Endothelial cell of umbilical vein (primary cell): ENCODE results near the gene CERS3. TPM values are rescaled to one million over a fixed set of nuclear protein-coding genes. Genes with fewer than 3 reads are reported as not detected.

ENCODE experiments used
- BruUV-seq: library from RNA; stranded (reverse); fragments of 400-500 nt; replicated peaks from 2 replicates; lab custom pipeline; 2021; lab: Mats Ljungman, UMichigan
- CTCF ChIA-PET: fragments of 300-600, 350-600 bp; sonication (Branson Sonifier 250); formaldehyde crosslinking; loops from one replicate; lab custom pipeline; 2021; ENCODE audit warnings: antibody characterized with exemption, inconsistent platforms; lab: Charles Lee
- POLR2A ChIA-PET: fragments of 300-600, 350-600 bp; sonication (Branson Sonifier 250); formaldehyde crosslinking; loops from one replicate; lab custom pipeline; 2021; ENCODE audit warnings: antibody characterized with exemption, inconsistent platforms; lab: Charles Lee
- DNase-seq: peaks from one replicate; pipeline ENCODE4 v3.0.0-alpha.2; 2011; ENCODE audit warnings: low read depth, low spot score
- FAIRE-seq: peaks from 2 replicates; lab custom pipeline; 2011; peaks lifted over from hg19 to GRCh38; lab: Jason Lieb, UNC
- H2AFZ ChIP-seq: 2 replicates; pipeline ENCODE4 v1.6.0; 2012; ENCODE audit warnings: low read depth, low read length, control low read depth, inconsistent platforms
- H3K27ac ChIP-seq: 2 replicates; pipeline ENCODE4 v1.5.1; 2011; ENCODE audit warnings: low read depth, mild to moderate bottlenecking, control low read depth, low read length, moderate library complexity; ENCODE audit not compliant: insufficient read depth
- H3K27me3 ChIP-seq, 2 experiments: 2 replicates each; pipeline versions ENCODE4 v1.6.0 to v1.6.1; 2011; ENCODE audit warnings: low read length in 2 of 2, mixed read lengths in 1 of 2; ENCODE audit not compliant: control insufficient read depth in 2 of 2, insufficient read depth in 2 of 2
- H3K36me3 ChIP-seq, 2 experiments: 2 replicates in 1 of 2; 3 replicates in 1 of 2; pipeline ENCODE4 v1.5.1; 2011; ENCODE audit warnings: low read length in 2 of 2, mild to moderate bottlenecking in 1 of 2, moderate library complexity in 1 of 2; ENCODE audit not compliant: control insufficient read depth in 2 of 2, insufficient read depth in 2 of 2; ENCODE audit errors: extremely low read depth in 1 of 2
- H3K4me1 ChIP-seq: 3 replicates; pipeline ENCODE4 v1.5.1; 2011; ENCODE audit warnings: mild to moderate bottlenecking, low read length; ENCODE audit not compliant: control insufficient read depth, insufficient read depth; ENCODE audit errors: extremely low read depth
- H3K4me2 ChIP-seq: 2 replicates; pipeline ENCODE4 v1.6.1; 2011; ENCODE audit warnings: low read length, control low read depth, mixed read lengths; ENCODE audit not compliant: insufficient read depth
- H3K4me3 ChIP-seq, 3 experiments: fragments of 200-600 bp in 1 of 3; sonication (generic), shearing (Covaris generic) in 1 of 3; replicated peaks in 1 of 3; 2 replicates each; pipeline ENCODE4 v1.5.1; 2011 to 2016; ENCODE audit warnings: control low read depth in 3 of 3, low read length in 3 of 3, mild to moderate bottlenecking in 2 of 3, inconsistent platforms in 1 of 3, low read depth in 1 of 3, moderate library complexity in 1 of 3; ENCODE audit not compliant: insufficient read depth in 1 of 3
- H3K79me2 ChIP-seq: 2 replicates; pipeline ENCODE4 v1.6.0; 2012; ENCODE audit warnings: low read length, inconsistent platforms; ENCODE audit not compliant: control insufficient read depth, insufficient read depth
- H3K9ac ChIP-seq: replicated peaks from 2 replicates; pipeline ENCODE3; 2011; ENCODE audit warnings: low read length, control low read depth; ENCODE audit not compliant: insufficient read depth; ENCODE audit errors: extremely low read depth
- H3K9me1 ChIP-seq: replicated peaks from 3 replicates; pipeline ENCODE4 v1.6.0; 2011; ENCODE audit warnings: mild to moderate bottlenecking, low read length; ENCODE audit not compliant: control insufficient read depth, insufficient read depth; ENCODE audit errors: extremely low read depth
- H3K9me3 ChIP-seq: replicated peaks from 2 replicates; pipeline ENCODE4 v1.5.1; 2012; ENCODE audit warnings: low read length, inconsistent platforms; ENCODE audit not compliant: control insufficient read depth, insufficient read depth
- H4K20me1 ChIP-seq: replicated peaks from 2 replicates; pipeline ENCODE3; 2011; ENCODE audit warnings: mild to moderate bottlenecking, low read length; ENCODE audit not compliant: control insufficient read depth, insufficient read depth; ENCODE audit errors: extremely low read depth
- EZH2 ChIP-seq: IDR thresholded peaks from 2 replicates; pipeline ENCODE4 v1.6.1; 2012; ENCODE audit warnings: borderline replicate concordance, low read depth, mild to moderate bottlenecking, moderate library complexity, low read length, inconsistent platforms; ENCODE audit not compliant: severe bottlenecking
- FOS ChIP-seq: IDR thresholded peaks from 2 replicates; pipeline ENCODE4 v1.6.1; 2011; ENCODE audit warnings: mild to moderate bottlenecking, low read length, moderate library complexity, borderline replicate concordance; ENCODE audit not compliant: insufficient read depth
- GATA2 ChIP-seq: IDR thresholded peaks from 2 replicates; pipeline ENCODE4 v1.7.0; 2011; ENCODE audit warnings: low read depth, mild to moderate bottlenecking, moderate library complexity, mixed read lengths, low read length; ENCODE audit not compliant: insufficient read length, insufficient read depth
- JUN ChIP-seq: IDR thresholded peaks from 2 replicates; pipeline ENCODE4 v1.6.1; 2011; ENCODE audit warnings: borderline replicate concordance, low read depth; ENCODE audit not compliant: insufficient read length, insufficient read depth
- POLR2A ChIP-seq: IDR thresholded peaks from 2 replicates; pipeline ENCODE4 v1.6.1; 2012; ENCODE audit warnings: low read depth, mild to moderate bottlenecking, control low read depth, low read length
- POLR2AphosphoS5 ChIP-seq: IDR thresholded peaks from 2 replicates; pipeline ENCODE4 v1.6.1; 2012; ENCODE audit warnings: low read depth, mild to moderate bottlenecking, control low read depth, low read length, moderate library complexity; ENCODE audit not compliant: insufficient read depth
- dilution Hi-C: fragments of 300-500 bp; cut with MboI; formaldehyde crosslinking; loops from one replicate; pipeline ENCODE4 v1.15.0; 2019; ENCODE audit warnings: low sequenced_read_pairs; ENCODE audit not compliant: extremely low pct_ligation_motif_present
- intact Hi-C: fragments of 100-400 bp; cut with micrococcal nuclease; formaldehyde crosslinking; loops from one replicate; pipeline ENCODE4 v1.10.0; 2022
- polyA plus RNA-seq, 4 experiments: library from polyadenylated mRNA; depleted of rRNA in 3 of 4; stranded (reverse) in 3 of 4; unstranded in 1 of 4; fragments of >200 nt; gene quantifications; 2 replicates each; pipeline versions ENCODE4 v1.2.1 to v1.2.3, GENCODE V29; 2011 to 2012; ENCODE audit warnings: missing spikeins in 1 of 4
- total RNA-seq: library from RNA; stranded (reverse); gene quantifications from 2 replicates; pipeline ENCODE4 v1.2.3, GENCODE V29; 2021
- TF ChIP-seq, protein P1 (sequence below): IDR thresholded peaks from 2 replicates; pipeline ENCODE4 v1.6.1; 2011; ENCODE audit not compliant: insufficient read depth, insufficient read length
- TF ChIP-seq, protein P2 (sequence below), 2 donors: IDR thresholded peaks; 1 replicate in 1 of 2; 2 replicates in 1 of 2; pipeline ENCODE4 v1.5.1; 2011; ENCODE audit warnings: low read length in 2 of 2, mild to moderate bottlenecking in 2 of 2, moderate library complexity in 2 of 2, control low read depth in 1 of 2, inconsistent platforms in 1 of 2, low read depth in 1 of 2; ENCODE audit not compliant: insufficient read depth in 1 of 2; ENCODE audit errors: extremely low read depth in 1 of 2

The CERS3 gene
- total and polyA plus RNA-seq, 2 donors (not counting 3 experiments of a cell fraction or from before 2014, with no cell fraction given), result not detected

- intact Hi-C loops, result loop anchor here (2.0 kb wide), 1 partner anchor 645 kb away; no protein-coding TSS in a partner anchor
- H3K9me1 ChIP-seq, result no peaks in the 10 kb centered on the region
- DNase-seq (no peak), FAIRE-seq (no peak)
- no peaks in the 10 kb centered on the region for H3K9me3 ChIP-seq
- TF ChIP-seq POLR2A (no peak), JUN (no peak), GATA2 (no peak), FOS (no peak), POLR2AphosphoS5 (no peak), EZH2 (no peak)
- TF ChIP-seq, protein P1, sequence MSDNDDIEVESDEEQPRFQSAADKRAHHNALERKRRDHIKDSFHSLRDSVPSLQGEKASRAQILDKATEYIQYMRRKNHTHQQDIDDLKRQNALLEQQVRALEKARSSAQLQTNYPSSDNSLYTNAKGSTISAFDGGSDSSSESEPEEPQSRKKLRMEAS, result no peak
- TF ChIP-seq, protein P2, sequence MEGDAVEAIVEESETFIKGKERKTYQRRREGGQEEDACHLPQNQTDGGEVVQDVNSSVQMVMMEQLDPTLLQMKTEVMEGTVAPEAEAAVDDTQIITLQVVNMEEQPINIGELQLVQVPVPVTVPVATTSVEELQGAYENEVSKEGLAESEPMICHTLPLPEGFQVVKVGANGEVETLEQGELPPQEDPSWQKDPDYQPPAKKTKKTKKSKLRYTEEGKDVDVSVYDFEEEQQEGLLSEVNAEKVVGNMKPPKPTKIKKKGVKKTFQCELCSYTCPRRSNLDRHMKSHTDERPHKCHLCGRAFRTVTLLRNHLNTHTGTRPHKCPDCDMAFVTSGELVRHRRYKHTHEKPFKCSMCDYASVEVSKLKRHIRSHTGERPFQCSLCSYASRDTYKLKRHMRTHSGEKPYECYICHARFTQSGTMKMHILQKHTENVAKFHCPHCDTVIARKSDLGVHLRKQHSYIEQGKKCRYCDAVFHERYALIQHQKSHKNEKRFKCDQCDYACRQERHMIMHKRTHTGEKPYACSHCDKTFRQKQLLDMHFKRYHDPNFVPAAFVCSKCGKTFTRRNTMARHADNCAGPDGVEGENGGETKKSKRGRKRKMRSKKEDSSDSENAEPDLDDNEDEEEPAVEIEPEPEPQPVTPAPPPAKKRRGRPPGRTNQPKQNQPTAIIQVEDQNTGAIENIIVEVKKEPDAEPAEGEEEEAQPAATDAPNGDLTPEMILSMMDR (IDR thresholded peaks at IDR 0.05; ENCODE audit: extremely low read depth in 1 of 2, insufficient read depth in 1 of 2, low read depth in 1 of 2, low read length in 2 of 2), result no peak
- POLR2A ChIA-PET, result no interaction called here
- H3K4me3 ChIP-seq, result no peak overlapping the region
- H3K36me3 ChIP-seq, result peaks cover 2 to 11% of the 10 kb centered on the region in 2 experiments
- H3K27ac ChIP-seq, result no peak overlapping the region
- no peaks in the 10 kb centered on the region for H3K79me2 ChIP-seq
- no peak overlapping the region for H3K9ac ChIP-seq
- CTCF ChIA-PET, result interaction anchor here (1.1 to 2.9 kb wide), 9 partner anchors 9 to 1301 kb away, joined by 3 to 69 read pairs (median 8); no protein-coding TSS in a partner anchor
- dilution Hi-C loops, result no loop called here
- H3K27me3 ChIP-seq, result no peaks in the 10 kb centered on the region
- H2AFZ ChIP-seq, result no peak overlapping the region
- no TSS peak for BruUV-seq
- H3K4me2 ChIP-seq, result no peak overlapping the region
- H4K20me1 ChIP-seq, result no peaks in the 10 kb centered on the region
- no peaks in the 10 kb centered on the region for H3K4me1 ChIP-seq
Observed at GRCh38 chr15:100573526-100573925, 44.8 kb upstream of the CERS3 start.
